Activated gamma-delta T cell treated with Interleukin-2 at 50 U/mL for 16 hours (primary cell): ENCODE data around the gene ZBTB4.
A peak's percentile ranks its signal among the peaks of the same experiment; 100 is the strongest.

ENCODE experiments used
- DNase-seq: peaks from one replicate; pipeline ENCODE4 v3.0.0-alpha.2; 2020

ZBTB4 gene

GRCh38 chr17:7468804-7469389 lies 10.5 kb downstream of the ZBTB4 start:
- DNase-seq, result no peak

- no peak for DNase-seq
These were observed 11.1 kb downstream of the ZBTB4 start for GRCh38 chr17:7468290-7468689.

GRCh38 chr17:7467498-7467897 lies 11.9 kb downstream of the ZBTB4 start:
- DNase-seq, result no peak

GRCh38 chr17:7466639-7467341 lies 12.6 kb downstream of the ZBTB4 start:
- no peak for DNase-seq

GRCh38 chr17:7466318-7466638 lies 13.2 kb downstream of the ZBTB4 start:
- no peak for DNase-seq

GRCh38 chr17:7465597-7466275 lies 13.7 kb downstream of the ZBTB4 start:
- DNase-seq, result no peak

- DNase-seq, result no peak
These were observed 15.3 kb downstream of the ZBTB4 start for GRCh38 chr17:7464081-7464480.

- no peak for DNase-seq
These were observed 16.0 kb downstream of the ZBTB4 start for GRCh38 chr17:7463372-7463846.

- DNase-seq, result no peak
These were observed 16.7 kb downstream of the ZBTB4 start for GRCh38 chr17:7462474-7463371.

- no peak for DNase-seq
These were observed 18.4 kb downstream of the ZBTB4 start for GRCh38 chr17:7460850-7461660.

- DNase-seq, result no peak
These were observed 19.4 kb downstream of the ZBTB4 start for GRCh38 chr17:7459961-7460545.

GRCh38 chr17:7448461-7448860 lies 31.0 kb downstream of the ZBTB4 start:
- DNase-seq, result no peak

- DNase-seq, result peak; percentile 42
These were observed 33.8 kb downstream of the ZBTB4 start for GRCh38 chr17:7445619-7445968.

GRCh38 chr17:7444682-7445618 lies 34.5 kb downstream of the ZBTB4 start, which contains the start of gene CHRNB1:
Gene CHRNB1 (plus strand): TSS chr17:7445061. CDS start chr17:7445128, 67 bp downstream.
- DNase-seq, result no peak

- DNase-seq, result no peak
These were observed 35.6 kb downstream of the ZBTB4 start for GRCh38 chr17:7443499-7444485.

GRCh38 chr17:7442142-7442541 lies 37.3 kb downstream of the ZBTB4 start:
- DNase-seq, result no peak

- DNase-seq, result no peak
These were observed 38.2 kb downstream of the ZBTB4 start for GRCh38 chr17:7441266-7441665.

GRCh38 chr17:7440834-7441195 lies 38.6 kb downstream of the ZBTB4 start:
- no peak for DNase-seq

GRCh38 chr17:7440113-7440833 lies 39.2 kb downstream of the ZBTB4 start:
- no peak for DNase-seq
